K562 (cell line): ENCODE data around the gene MT4. TPM values are rescaled to one million over a fixed set of nuclear protein-coding genes. Genes with fewer than 3 reads are reported as not detected.

Source experiments
- ATAC-seq: fragments of 200-7000 bp; cut with Tn5 transposase; 3 replicates; pipeline ENCODE4 v1.9.1; 2020; ENCODE audit warnings: moderate library complexity
- BruUV-seq: library from RNA; stranded (reverse); fragments of 400-500 nt; replicated peaks from 2 replicates; lab custom pipeline; 2021; lab: Mats Ljungman, UMichigan
- CTCF ChIA-PET: fragments of 300-600 bp; formaldehyde crosslinking; extraction: SDS; loops from one replicate; lab custom pipeline; 2021; ENCODE audit warnings: low intra/inter-chr PET ratio; lab: Yijun Ruan, JAX
- POLR2A ChIA-PET: fragments of 300-600, 350-650 bp; sonication (Branson Sonifier 250); formaldehyde crosslinking; extraction: SDS; loops from one replicate; lab custom pipeline; 2021; ENCODE audit warnings: antibody characterized with exemption, inconsistent platforms; lab: Yijun Ruan, JAX
- DNase-seq, 4 experiments: peaks; one replicate each; pipeline versions ENCODE4 v3.0.0 to v3.0.0-alpha.2; 2011 to 2018; ENCODE audit warnings: low spot score in 3 of 4, mixed read lengths in 3 of 4; ENCODE audit errors: extremely low read depth in 1 of 4
- FAIRE-seq: peaks from 2 replicates; lab custom pipeline; 2011; peaks lifted over from hg19 to GRCh38; lab: Jason Lieb, UNC
- H2AFZ ChIP-seq: 2 replicates; pipeline ENCODE4 v1.6.0; 2011; ENCODE audit warnings: low read depth, low read length, control low read depth, inconsistent platforms
- H3K27ac ChIP-seq: fragments of 200-600 bp; 3 replicates; pipeline ENCODE4 v1.8.0; 2011; ENCODE audit warnings: low read depth, mild to moderate bottlenecking, control low read depth, inconsistent platforms, low read length, moderate library complexity, mixed read lengths; ENCODE audit errors: extremely low read depth
- H3K27me3 ChIP-seq, 2 experiments: fragments of 300-600 bp in 1 of 2; 2 replicates in 1 of 2; 3 replicates in 1 of 2; pipeline versions ENCODE4 v1.6.0 to v1.8.0; 2011; ENCODE audit warnings: inconsistent platforms in 2 of 2, low read length in 2 of 2, mild to moderate bottlenecking in 1 of 2, mixed read lengths in 1 of 2, moderate library complexity in 1 of 2; ENCODE audit not compliant: control insufficient read depth in 2 of 2, insufficient read depth in 2 of 2
- H3K36me3 ChIP-seq: fragments of 300-600 bp; 3 replicates; pipeline ENCODE4 v1.8.0; 2011; ENCODE audit warnings: mild to moderate bottlenecking, low read length, inconsistent platforms; ENCODE audit not compliant: control insufficient read depth, insufficient read depth
- H3K4me1 ChIP-seq, 2 experiments: fragments of 200-600 bp in 1 of 2; replicated peaks in 1 of 2; 2 replicates in 1 of 2; 3 replicates in 1 of 2; pipeline versions ENCODE4 v1.5.1 to v1.8.0; 2011; ENCODE audit warnings: inconsistent platforms in 2 of 2, low read length in 2 of 2, mild to moderate bottlenecking in 1 of 2, mixed read lengths in 1 of 2, moderate library complexity in 1 of 2; ENCODE audit not compliant: control insufficient read depth in 2 of 2, insufficient read depth in 2 of 2
- H3K4me2 ChIP-seq: 2 replicates; pipeline ENCODE4 v1.6.1; 2011; ENCODE audit warnings: low read length, control low read depth, inconsistent platforms, mixed read lengths; ENCODE audit not compliant: insufficient read depth
- H3K4me3 ChIP-seq: fragments of 200-600 bp; sonication (generic), shearing (Covaris generic); 2 replicates; pipeline ENCODE4 v1.5.1; 2016; ENCODE audit warnings: control low read depth, inconsistent platforms
- H3K79me2 ChIP-seq: fragments of 200-600 bp; 3 replicates; pipeline ENCODE4 v1.8.0; 2011; ENCODE audit warnings: low read length, inconsistent platforms; ENCODE audit not compliant: control insufficient read depth, insufficient read depth
- H3K9ac ChIP-seq, 2 experiments: 2 replicates each; pipeline versions ENCODE4 v1.6.0 to v1.6.1; 2011; ENCODE audit warnings: low read depth in 2 of 2, low read length in 2 of 2, control low read depth in 1 of 2, inconsistent platforms in 1 of 2, mild to moderate bottlenecking in 1 of 2, mixed read lengths in 1 of 2; ENCODE audit not compliant: insufficient read depth in 1 of 2
- H3K9me1 ChIP-seq: one replicate; pipeline ENCODE4 v1.6.0; 2011; ENCODE audit warnings: inconsistent platforms, mild to moderate bottlenecking, low read length, moderate library complexity; ENCODE audit not compliant: control insufficient read depth, insufficient read depth
- H3K9me3 ChIP-seq: replicated peaks from 2 replicates; pipeline ENCODE4 v1.5.1; 2011; ENCODE audit warnings: low read depth, low read length, inconsistent platforms; ENCODE audit not compliant: control insufficient read depth, insufficient read depth
- H4K20me1 ChIP-seq: replicated peaks from 2 replicates; pipeline ENCODE4 v1.6.1; 2011; ENCODE audit warnings: low read length, inconsistent platforms, mixed read lengths; ENCODE audit not compliant: control insufficient read depth, insufficient read depth
- CTCF ChIP-seq, 3 experiments: IDR thresholded peaks in 2 of 3; conservative IDR thresholded peaks in 1 of 3; 2 replicates each; pipeline ENCODE4 v1.5.1; 2011 to 2012; ENCODE audit warnings: low read length in 3 of 3, mild to moderate bottlenecking in 3 of 3, control low read depth in 2 of 3, improper control_type of control experiment in 1 of 3, inconsistent platforms in 1 of 3, low read depth in 1 of 3, mixed read lengths in 1 of 3, moderate library complexity in 1 of 3; ENCODE audit not compliant: insufficient read depth in 2 of 3
- E2F6 ChIP-seq, 2 experiments: IDR thresholded peaks; 2 replicates each; pipeline ENCODE4 v1.6.1; 2011; ENCODE audit warnings: borderline replicate concordance in 1 of 2, control low read depth in 1 of 2, low read depth in 1 of 2, low read length in 1 of 2, mild to moderate bottlenecking in 1 of 2, mixed read lengths in 1 of 2, moderate library complexity in 1 of 2; ENCODE audit not compliant: insufficient read depth in 1 of 2, insufficient read length in 1 of 2, poor library complexity in 1 of 2, severe bottlenecking in 1 of 2; ENCODE audit errors: extremely low read depth in 1 of 2
- HOXB6 ChIP-seq: fragments of 250-450 bp; sonication (Bioruptor Pico); IDR thresholded peaks from 2 replicates; pipeline ENCODE4 v1.5.1; 2022; ENCODE audit warnings: mild to moderate bottlenecking, borderline replicate concordance
- POU5F1 ChIP-seq: fragments of 150-350 bp; IDR thresholded peaks from 2 replicates; pipeline ENCODE4 v1.6.1; 2014; ENCODE audit warnings: borderline replicate concordance, low read length, low read depth, mild to moderate bottlenecking; ENCODE audit not compliant: partially characterized antibody
- RBFOX2 ChIP-seq: fragments of 200-400 bp; formaldehyde crosslinking; IDR thresholded peaks from 2 replicates; pipeline ENCODE4 v1.6.1; 2017; ENCODE audit warnings: low read depth, mild to moderate bottlenecking, low read length, moderate library complexity
- RBM14 ChIP-seq: fragments of 200-400 bp; formaldehyde crosslinking; IDR thresholded peaks from 2 replicates; pipeline ENCODE4 v1.6.1; 2018; ENCODE audit warnings: low read depth, mild to moderate bottlenecking, low read length, moderate library complexity, borderline replicate concordance; ENCODE audit not compliant: insufficient read depth
- SLC30A9 ChIP-seq: fragments of 250-450 bp; sonication (Bioruptor Pico); IDR thresholded peaks from 2 replicates; pipeline ENCODE4 v1.8.0; 2022; ENCODE audit warnings: mild to moderate bottlenecking, moderate library complexity
- SNIP1 ChIP-seq: fragments of 450-650 bp; IDR thresholded peaks from 2 replicates; pipeline ENCODE4 v1.7.1; 2017; ENCODE audit warnings: low read depth, mild to moderate bottlenecking
- XRCC5 ChIP-seq: fragments of 200-400 bp; formaldehyde crosslinking; IDR thresholded peaks from 2 replicates; pipeline ENCODE4 v1.6.1; 2017; ENCODE audit warnings: low read depth, mild to moderate bottlenecking, low read length
- ZBED1 ChIP-seq: IDR thresholded peaks from 2 replicates; pipeline ENCODE4 v1.6.1; 2014
- ZBTB7A ChIP-seq: IDR thresholded peaks from 2 replicates; pipeline ENCODE4 v1.6.1; 2011; ENCODE audit warnings: low read depth, mild to moderate bottlenecking, low read length, moderate library complexity, borderline replicate concordance; ENCODE audit not compliant: control insufficient read depth
- ZFP36 ChIP-seq: fragments of 150-350 bp; IDR thresholded peaks from 2 replicates; pipeline ENCODE4 v1.6.1; 2018; ENCODE audit warnings: low read length, low read depth; ENCODE audit not compliant: partially characterized antibody
- ZKSCAN1 ChIP-seq: fragments of 150-350 bp; IDR thresholded peaks from 2 replicates; pipeline ENCODE4 v1.6.1; 2016; ENCODE audit warnings: low read depth, low read length
- ZNF561 ChIP-seq: fragments of 450-650 bp; formaldehyde crosslinking; conservative IDR thresholded peaks from 2 replicates; pipeline ENCODE4 v1.4.0; 2020; ENCODE audit warnings: mild to moderate bottlenecking, moderate library complexity
- ZNF696 ChIP-seq: fragments of 250-450 bp; sonication (Bioruptor Pico); conservative IDR thresholded peaks from 2 replicates; pipeline ENCODE4 v1.4.0; 2020; ENCODE audit warnings: mild to moderate bottlenecking, moderate library complexity
- ZSCAN32 ChIP-seq: fragments of 450-650 bp; formaldehyde crosslinking; IDR thresholded peaks from 2 replicates; pipeline ENCODE4 v1.4.0; 2020; ENCODE audit warnings: mild to moderate bottlenecking, moderate library complexity
- WGBS: fragments of 100-300 bp; shearing (Covaris generic); methylation state at CpG from one replicate; pipeline ENCODE4 v1.1.6; 2016; ENCODE audit warnings: low coverage, mixed read lengths; ENCODE audit not compliant: insufficient coverage; ENCODE audit errors: missing lambda C conversion rate; 5-methylcytosine and 5-hydroxymethylcytosine counted together
- in situ Hi-C: fragments of 300-500 bp; cut with MboI; formaldehyde crosslinking; loops from 4 replicates; pipeline ENCODE4 v1.15.0; 2018; ENCODE audit warnings: inconsistent platforms, mixed read lengths
- intact Hi-C: fragments of 100-400 bp; cut with micrococcal nuclease; formaldehyde crosslinking; loops from 2 replicates; pipeline ENCODE4 v1.14.2; 2022
- polyA plus RNA-seq, 8 experiments: library from polyadenylated mRNA; depleted of rRNA in 4 of 8; stranded (reverse) in 5 of 8; unstranded in 3 of 8; fragments of >200 nt; fragmentation: Nextera tagmentation in 2 of 8; fragmentation: Illumina TruSeq in 1 of 8; extraction: Ambion mirVana in 2 of 8; extraction: Trizol in 1 of 8; gene quantifications; 2 replicates each; pipeline versions ENCODE4 v1.2.1 to v1.2.3, GENCODE V29; 2011 to 2014; ENCODE audit warnings: inconsistent platforms in 1 of 8, missing spikeins in 1 of 8
- total RNA-seq, 7 experiments: library from RNA; depleted of rRNA in 6 of 7; stranded (reverse); fragments of >200 nt in 6 of 7; fragmentation: Illumina TruSeq in 2 of 7; extraction: Trizol in 2 of 7; gene quantifications; 2 replicates each; pipeline versions ENCODE4 v1.2.1 to v1.2.3, GENCODE V29; 2011 to 2021; ENCODE audit warnings: low replicate concordance in 1 of 7
- TF ChIP-seq, protein P1 (sequence below), 2 experiments: IDR thresholded peaks; 2 replicates each; pipeline ENCODE4 v1.6.1; 2012; ENCODE audit warnings: improper control_type of control experiment in 2 of 2, low read depth in 2 of 2, low read length in 2 of 2, borderline replicate concordance in 1 of 2

Gene MT4
- total and polyA plus RNA-seq, 9 of the 15 experiments (the other 6 are each of a cell fraction or from before 2014, with no cell fraction given): not detected

DNA sequence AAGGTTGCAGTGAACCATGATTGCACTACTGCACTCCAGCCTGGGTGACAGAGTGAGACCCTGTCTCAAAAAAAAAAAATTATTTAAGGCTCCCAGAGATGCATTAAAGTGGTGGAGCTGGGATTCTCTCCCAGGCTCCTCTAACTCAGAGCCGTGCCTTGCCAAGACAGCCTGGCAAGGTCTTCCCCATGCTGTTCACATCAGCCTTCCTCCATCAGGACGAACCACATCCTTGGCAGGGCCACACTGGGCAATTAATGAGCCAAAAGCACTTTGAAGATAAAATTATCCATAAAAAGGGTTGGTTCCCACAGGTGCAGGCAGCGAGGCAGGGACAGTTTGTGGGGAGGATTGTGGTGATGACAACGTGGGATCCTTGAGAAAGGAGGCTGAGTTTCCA, 25.2 kb upstream of the MT4 start (continued):
- TF ChIP-seq POU5F1: no peak
- no peak for TF ChIP-seq CTCF (IDR thresholded peaks at IDR 0.05 in 2 of 3, conservative IDR thresholded peaks at IDR 0.05 in 1 of 3; ENCODE audit: insufficient read depth in 2 of 3, low read depth in 1 of 3, low read length in 3 of 3)
- no peak for TF ChIP-seq RBFOX2
- TF ChIP-seq RBM14: no peak
- no peak for TF ChIP-seq SLC30A9 (CRISPR knock-in tag)
- TF ChIP-seq, all 486 proteins: peak for 0

- Histone ChIP-seq H3K27ac (no peak overlapping the region), H3K79me2 (no peaks in the 10 kb centered on the region), H3K4me3 (no peak overlapping the region), H3K9me3 (no peaks in the 10 kb centered on the region; the same call in 1 of the 2 replicates), H3K36me3 (no peaks in the 10 kb centered on the region), H3K9ac (no peak overlapping the region), H3K4me1 (peaks cover 0 to 9% of the 10 kb centered on the region in 2 experiments; a peak in 2 of 5 replicates), H2AFZ (no peak overlapping the region), H3K9me1 (peaks cover 3% of the 10 kb centered on the region), H4K20me1 (peaks cover 2% of the 10 kb centered on the region; the same call in 1 of the 2 replicates), H3K27me3 (peaks cover 12 to 14% of the 10 kb centered on the region in 2 experiments; a peak in 4 of 5 replicates), H3K4me2 (no peak overlapping the region)
- no peak for DNase-seq
- no peak for ATAC-seq
- intact Hi-C loops (no loop called here), in situ Hi-C loops (no loop called here)
- ChIA-PET POLR2A (no interaction called here), CTCF (no interaction called here)
- no peak for FAIRE-seq
- 4% methylated on average over 2 of the region's 2 CpGs for WGBS
- BruUV-seq: no TSS peak
- TF ChIP-seq ZKSCAN1 (no peak), E2F6 (IDR thresholded peaks at IDR 0.05; ENCODE audit: borderline replicate concordance in 1 of 2, extremely low read depth in 1 of 2, insufficient read depth in 1 of 2, insufficient read length in 1 of 2, low read depth in 1 of 2, low read length in 1 of 2, poor library complexity in 1 of 2, severe bottlenecking in 1 of 2) (no peak), ZNF561 (CRISPR knock-in tag) (no peak), XRCC5 (no peak), SNIP1 (no peak), ZBTB7A (no peak), ZNF696 (CRISPR knock-in tag) (no peak), ZFP36 (no peak), ZSCAN32 (no peak), HOXB6 (CRISPR knock-in tag) (no peak), ZBED1 (no peak)
- TF ChIP-seq, protein P1, sequence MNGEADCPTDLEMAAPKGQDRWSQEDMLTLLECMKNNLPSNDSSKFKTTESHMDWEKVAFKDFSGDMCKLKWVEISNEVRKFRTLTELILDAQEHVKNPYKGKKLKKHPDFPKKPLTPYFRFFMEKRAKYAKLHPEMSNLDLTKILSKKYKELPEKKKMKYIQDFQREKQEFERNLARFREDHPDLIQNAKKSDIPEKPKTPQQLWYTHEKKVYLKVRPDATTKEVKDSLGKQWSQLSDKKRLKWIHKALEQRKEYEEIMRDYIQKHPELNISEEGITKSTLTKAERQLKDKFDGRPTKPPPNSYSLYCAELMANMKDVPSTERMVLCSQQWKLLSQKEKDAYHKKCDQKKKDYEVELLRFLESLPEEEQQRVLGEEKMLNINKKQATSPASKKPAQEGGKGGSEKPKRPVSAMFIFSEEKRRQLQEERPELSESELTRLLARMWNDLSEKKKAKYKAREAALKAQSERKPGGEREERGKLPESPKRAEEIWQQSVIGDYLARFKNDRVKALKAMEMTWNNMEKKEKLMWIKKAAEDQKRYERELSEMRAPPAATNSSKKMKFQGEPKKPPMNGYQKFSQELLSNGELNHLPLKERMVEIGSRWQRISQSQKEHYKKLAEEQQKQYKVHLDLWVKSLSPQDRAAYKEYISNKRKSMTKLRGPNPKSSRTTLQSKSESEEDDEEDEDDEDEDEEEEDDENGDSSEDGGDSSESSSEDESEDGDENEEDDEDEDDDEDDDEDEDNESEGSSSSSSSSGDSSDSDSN (IDR thresholded peaks at IDR 0.05; ENCODE audit: borderline replicate concordance in 1 of 2, low read depth in 2 of 2, low read length in 2 of 2): no peak
Observed at GRCh38 chr16:56542039-56542438, 22.8 kb upstream of the MT4 start.
